T47D (cell line): ENCODE measurements around the gene NENF.
A peak's percentile ranks its signal among the peaks of the same experiment; 100 is the strongest.

Source experiments
- DNase-seq, 2 experiments: peaks; one replicate each; pipeline versions ENCODE4 v3.0.0 to v3.0.0-alpha.2; 2011 to 2012; ENCODE audit warnings: low read depth in 1 of 2, low spot score in 1 of 2
- JUND ChIP-seq: IDR thresholded peaks from 2 replicates; pipeline ENCODE4 v1.6.1; 2012; ENCODE audit warnings: low read depth
- in situ Hi-C: cut with HindIII; loops from 2 replicates; pipeline ENCODE4 v1.10.0; 2016; ENCODE audit warnings: low sequenced_read_pairs, low pct_unique_long_range_greater_than_20kb

NENF gene

DNA sequence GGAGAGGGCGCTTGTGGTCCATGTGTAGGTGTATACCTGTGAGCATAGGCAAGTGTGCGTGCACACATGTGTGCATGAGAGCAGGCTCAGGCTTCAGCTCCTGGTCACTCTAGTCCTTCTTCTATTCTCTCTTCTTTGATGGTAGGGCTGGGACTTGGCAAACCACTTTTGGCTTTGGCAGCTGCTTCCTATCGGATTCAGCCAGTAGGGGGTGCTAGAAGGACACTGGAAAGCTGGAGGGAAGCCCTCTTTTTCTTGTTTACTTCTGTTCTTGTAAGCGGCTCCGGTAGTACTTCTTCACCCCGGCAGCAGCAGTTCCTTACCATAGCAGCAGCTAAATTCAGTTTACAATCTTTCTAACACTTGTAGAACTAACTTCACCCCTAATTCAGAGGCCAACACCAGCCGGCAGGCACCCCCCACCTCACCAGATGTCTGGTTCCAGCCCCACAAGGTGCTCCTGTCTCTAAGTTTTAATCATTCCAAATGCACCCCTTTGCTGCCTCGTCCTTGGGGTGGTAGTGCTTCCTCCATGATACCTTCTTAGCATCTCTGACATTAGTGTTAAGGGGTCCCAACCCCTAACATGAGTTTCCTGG is 25.1 kb downstream of the NENF start:
- TF ChIP-seq JUND, result no peak
- DNase-seq, result peak in 1 of 2 experiments; percentile 88
- in situ Hi-C loops, result no loop called here

DNA sequence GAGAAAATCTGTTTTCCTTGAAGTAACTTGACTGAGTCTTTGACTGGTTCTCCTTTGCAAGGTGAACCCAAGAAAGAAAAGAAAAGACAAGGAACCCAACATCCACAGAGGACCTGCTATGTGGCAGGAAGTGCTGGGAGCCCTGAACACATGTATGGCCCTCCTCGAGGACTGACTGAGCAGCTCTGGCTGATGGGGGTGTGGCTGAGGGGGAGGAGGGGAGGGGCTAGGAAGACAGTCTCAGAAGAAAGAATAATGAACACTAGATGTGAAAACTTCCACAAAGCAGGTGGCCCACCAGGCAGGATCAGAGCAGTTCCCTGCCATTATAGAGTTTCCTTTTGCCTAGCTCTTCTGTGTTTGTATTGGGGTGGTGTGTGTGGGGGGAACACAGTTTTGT is 26.1 kb downstream of the NENF start:
- no peak for DNase-seq
- in situ Hi-C loops, result no loop called here

GRCh38 chr1:212459656-212460055 is 26.9 kb downstream of the NENF start:
- in situ Hi-C loops, result no loop called here
- DNase-seq, result no peak
- no peak for TF ChIP-seq JUND

More for the DNA sequence above, 26.1 kb downstream of the NENF start:
- TF ChIP-seq JUND, result no peak

GRCh38 chr1:212460376-212460775 is 27.7 kb downstream of the NENF start:
- in situ Hi-C loops, result no loop called here
- no peak for DNase-seq
- TF ChIP-seq JUND, result no peak

DNA sequence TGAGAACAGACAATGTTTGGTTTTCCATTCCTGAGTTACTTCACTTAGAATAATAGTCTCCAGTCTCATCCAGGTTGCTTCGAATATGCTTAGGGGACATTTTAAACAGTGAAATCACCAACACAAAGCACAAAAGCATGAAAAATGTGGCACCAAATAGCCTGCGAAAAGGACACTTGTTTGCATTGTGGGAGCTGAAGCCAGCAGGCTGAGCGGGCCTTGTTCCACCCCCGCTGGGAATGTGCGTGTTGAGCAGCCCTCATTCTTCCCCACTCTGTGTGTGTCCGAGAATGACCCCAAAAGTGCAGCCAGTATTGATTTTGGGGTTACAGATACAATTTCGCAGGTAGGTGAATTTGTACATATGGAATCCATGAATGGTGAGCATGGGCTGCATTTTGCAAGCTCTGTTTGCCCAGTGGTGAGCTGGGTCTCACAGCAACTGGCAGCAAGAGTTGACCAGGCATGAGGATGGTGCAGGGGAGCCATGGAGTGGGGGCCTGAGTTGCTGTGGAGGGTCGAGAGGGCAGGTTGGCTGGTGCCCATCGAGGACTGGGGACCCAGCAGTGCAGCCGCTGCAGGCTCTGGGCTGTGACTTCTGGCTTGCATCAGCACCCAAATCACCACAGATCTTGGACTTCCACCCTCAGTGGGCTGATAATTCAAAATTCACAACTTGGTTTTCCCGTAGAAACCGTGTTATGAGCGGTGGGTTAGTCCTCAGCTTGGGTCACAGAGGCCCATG is 29.4 kb downstream of the NENF start:
- DNase-seq, result no peak
- in situ Hi-C loops, result no loop called here

GRCh38 chr1:212463565-212464285 is 31.0 kb downstream of the NENF start:
- no peak for DNase-seq
- TF ChIP-seq JUND, result no peak
- in situ Hi-C loops, result no loop called here

More for the DNA sequence above, 29.4 kb downstream of the NENF start:
- no peak for TF ChIP-seq JUND

DNA sequence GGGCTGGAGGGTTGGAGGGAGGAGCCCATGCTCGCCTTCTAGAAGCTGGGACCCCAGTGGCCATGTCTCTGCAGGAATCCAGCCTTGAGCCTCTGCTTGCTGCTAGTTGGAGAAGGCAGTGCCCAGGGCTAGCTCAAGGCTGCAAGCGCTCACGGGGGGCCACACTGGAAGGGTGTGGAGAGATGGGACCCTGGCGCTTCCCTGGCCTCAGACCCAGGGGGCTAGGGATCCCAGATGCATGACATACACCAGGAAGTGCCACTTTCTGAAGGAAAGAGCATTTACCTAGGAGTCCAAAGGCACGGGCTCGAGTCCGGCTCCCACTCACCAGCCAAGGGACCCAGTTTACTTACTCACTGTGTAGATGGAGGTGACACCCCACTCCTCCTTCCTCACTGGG is 32.6 kb downstream of the NENF start:
- no peak for DNase-seq

DNA sequence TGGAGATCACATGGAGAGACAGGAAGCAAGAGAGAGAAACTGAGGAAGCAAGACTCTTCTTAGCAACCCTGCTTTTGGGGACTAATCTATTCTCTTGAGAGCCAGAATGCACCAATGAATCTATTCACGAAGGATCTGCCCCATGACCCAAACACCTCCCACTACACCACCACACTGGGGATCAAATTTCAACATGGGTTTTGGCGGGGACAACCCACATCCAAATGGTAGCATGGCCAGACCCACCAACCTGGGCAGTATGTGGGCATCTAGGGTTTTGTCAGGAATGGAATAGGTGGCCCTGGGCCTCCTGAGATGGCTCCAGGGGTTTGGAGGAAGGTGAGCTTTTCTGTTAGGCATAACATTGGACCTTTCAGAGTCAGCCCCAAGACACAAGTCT is 33.7 kb downstream of the NENF start:
- peak in 1 of 2 experiments; percentile 84 for DNase-seq
- TF ChIP-seq JUND, result no peak
- in situ Hi-C loops, result no loop called here

More for the DNA sequence above, 32.6 kb downstream of the NENF start:
- in situ Hi-C loops, result no loop called here
- TF ChIP-seq JUND, result no peak

- in situ Hi-C loops, result no loop called here
- peak; percentile 92 to 98 for DNase-seq
- no peak for TF ChIP-seq JUND
These were observed 34.4 kb downstream of the NENF start for GRCh38 chr1:212466898-212467650.

DNA sequence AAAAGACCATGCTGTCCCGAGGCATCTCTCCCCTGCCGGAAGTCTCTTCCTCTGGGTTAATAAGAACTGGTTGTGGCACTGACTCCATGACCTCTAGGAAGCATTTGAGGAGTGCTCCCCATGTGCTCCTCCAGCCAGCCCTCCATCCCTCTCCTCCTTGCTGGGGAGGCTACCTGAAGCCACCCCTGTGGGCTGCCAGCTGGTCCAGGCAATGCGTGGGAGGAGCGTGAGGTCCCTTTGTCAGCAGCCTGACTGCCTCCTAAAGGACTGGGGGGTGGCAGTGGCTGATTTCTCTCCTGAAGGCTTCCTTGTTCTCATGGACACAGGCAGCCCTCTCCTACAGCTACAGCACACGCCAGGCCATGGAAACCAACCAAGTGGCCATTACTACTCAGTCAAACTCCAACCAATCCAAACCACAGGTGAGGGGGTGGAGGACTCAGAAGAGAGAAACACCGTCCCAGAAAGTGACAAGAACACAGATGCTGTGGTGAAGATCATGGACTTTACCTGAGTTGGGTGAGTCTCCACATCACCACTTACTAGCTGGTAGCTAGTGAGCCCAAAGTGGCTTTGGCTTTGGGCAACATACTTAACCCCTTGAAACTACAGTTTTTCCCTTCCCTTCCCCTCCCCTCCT is 35.2 kb downstream of the NENF start:
- peak in 1 of 2 experiments; percentile 87 for DNase-seq
- in situ Hi-C loops, result no loop called here
- no peak for TF ChIP-seq JUND

DNA sequence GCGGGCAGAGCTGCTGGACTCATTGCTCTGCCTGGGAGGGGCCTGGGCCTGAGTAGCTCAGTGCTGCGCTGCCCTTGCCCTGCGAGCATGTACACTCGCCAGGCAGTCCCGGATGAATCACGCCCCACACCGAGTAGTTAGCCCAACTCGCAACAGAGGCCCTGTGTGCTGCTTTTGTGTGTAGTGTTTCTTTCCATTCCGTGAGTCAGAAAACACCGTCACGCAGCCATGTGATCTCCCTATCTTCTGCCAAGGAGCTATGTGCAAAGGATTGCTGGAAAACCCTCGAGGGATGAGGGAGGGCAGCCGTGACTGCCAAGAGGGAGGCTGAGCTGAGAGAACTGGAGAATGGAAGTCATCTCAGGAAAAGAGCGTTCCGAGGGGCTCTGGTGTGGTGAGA is 37.3 kb downstream of the NENF start:
- TF ChIP-seq JUND, result no peak
- DNase-seq, result peak in 1 of 2 experiments; percentile 73
- in situ Hi-C loops, result no loop called here

DNA sequence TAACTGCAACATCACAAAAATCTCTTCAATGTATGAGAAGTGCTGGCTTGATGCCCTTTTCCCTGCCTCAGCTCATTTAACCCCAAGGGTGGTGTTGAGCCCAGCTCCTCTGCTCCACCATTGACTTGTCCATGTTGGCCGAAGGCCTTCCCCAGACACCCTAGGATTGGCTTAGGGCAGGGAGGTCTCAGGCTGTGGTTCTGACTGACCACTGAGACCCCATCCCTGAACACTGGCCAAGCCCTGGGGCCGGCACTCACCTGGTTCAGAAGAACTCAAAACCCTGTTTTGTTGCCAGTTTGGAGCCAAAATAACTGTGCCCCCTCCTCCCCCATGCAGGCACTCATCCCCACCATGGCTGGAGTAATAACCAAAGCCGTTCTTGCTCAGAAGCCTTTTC is 38.6 kb downstream of the NENF start:
- no peak for TF ChIP-seq JUND
- DNase-seq, result no peak
- in situ Hi-C loops, result no loop called here
